Measurements from ENCODE around the gene ZNF207. TPM values are rescaled to one million over a fixed set of nuclear protein-coding genes. Genes with fewer than 3 reads are reported as not detected.
A peak's percentile ranks its signal among the peaks of the same experiment; 100 is the strongest.

The ZNF207 gene
- total and polyA plus RNA-seq, 9 of the 15 experiments (the other 6 are each of a cell fraction or from before 2014, with no cell fraction given): 123 to 370 (median 250) TPM

DNA sequence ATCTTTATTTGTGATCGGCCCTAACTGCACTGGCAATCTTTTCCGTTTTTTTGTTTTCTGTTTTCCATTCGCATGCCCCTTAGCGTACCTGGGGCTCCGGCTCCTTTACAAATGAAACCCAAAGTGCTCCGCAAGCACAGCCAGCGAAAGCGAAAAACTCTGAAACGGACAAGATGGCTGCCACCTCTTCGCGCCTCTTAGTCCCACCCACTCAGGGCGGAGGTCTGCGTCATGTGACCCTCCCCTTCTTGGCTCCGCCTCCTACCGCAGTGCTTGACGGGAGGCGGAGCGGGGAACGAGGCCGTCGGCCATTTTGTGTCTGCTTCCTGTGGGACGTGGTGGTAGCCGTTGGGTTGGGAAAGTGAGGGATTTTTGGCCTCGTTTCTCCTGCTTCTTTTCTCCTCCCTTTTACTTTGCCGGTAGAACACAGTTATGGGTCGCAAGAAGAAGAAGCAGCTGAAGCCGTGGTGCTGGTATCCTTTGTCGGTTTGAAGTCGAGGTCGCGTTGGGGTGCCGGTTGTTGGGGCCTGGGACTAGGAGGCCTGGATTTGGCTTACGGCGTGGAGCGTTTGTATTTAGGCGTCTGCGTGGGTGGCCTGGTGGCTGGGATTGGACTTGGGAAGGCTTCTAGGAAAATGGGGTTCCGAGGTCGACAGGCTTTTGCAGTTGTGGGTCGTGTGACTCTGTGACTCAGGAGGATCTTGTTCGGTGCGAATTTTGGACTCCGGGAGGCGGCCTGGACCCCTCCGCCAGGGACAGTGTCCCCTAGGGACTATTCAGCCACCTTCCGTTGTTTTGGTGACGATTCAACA, at the start of gene ZNF207 (continued):
- TF ChIP-seq CHD1 (IDR thresholded peaks at IDR 0.05; ENCODE audit: low read length): peak; percentile 92
- no peak for TF ChIP-seq SAFB2 (IDR thresholded peaks at IDR 0.05; ENCODE audit: borderline replicate concordance, low read depth, low read length, severe bottlenecking)
- no peak for TF ChIP-seq ZNF589 (CRISPR knock-in tag; IDR thresholded peaks at IDR 0.05; ENCODE audit: low read depth)
- no peak; the same call in none of the 2 replicates for TF ChIP-seq ETV1 (tag; conservative IDR thresholded peaks at IDR 0.05; ENCODE audit: low read depth)
- TF ChIP-seq, protein P1, sequence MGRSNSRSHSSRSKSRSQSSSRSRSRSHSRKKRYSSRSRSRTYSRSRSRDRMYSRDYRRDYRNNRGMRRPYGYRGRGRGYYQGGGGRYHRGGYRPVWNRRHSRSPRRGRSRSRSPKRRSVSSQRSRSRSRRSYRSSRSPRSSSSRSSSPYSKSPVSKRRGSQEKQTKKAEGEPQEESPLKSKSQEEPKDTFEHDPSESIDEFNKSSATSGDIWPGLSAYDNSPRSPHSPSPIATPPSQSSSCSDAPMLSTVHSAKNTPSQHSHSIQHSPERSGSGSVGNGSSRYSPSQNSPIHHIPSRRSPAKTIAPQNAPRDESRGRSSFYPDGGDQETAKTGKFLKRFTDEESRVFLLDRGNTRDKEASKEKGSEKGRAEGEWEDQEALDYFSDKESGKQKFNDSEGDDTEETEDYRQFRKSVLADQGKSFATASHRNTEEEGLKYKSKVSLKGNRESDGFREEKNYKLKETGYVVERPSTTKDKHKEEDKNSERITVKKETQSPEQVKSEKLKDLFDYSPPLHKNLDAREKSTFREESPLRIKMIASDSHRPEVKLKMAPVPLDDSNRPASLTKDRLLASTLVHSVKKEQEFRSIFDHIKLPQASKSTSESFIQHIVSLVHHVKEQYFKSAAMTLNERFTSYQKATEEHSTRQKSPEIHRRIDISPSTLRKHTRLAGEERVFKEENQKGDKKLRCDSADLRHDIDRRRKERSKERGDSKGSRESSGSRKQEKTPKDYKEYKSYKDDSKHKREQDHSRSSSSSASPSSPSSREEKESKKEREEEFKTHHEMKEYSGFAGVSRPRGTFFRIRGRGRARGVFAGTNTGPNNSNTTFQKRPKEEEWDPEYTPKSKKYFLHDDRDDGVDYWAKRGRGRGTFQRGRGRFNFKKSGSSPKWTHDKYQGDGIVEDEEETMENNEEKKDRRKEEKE (IDR thresholded peaks at IDR 0.05; ENCODE audit: borderline replicate concordance in 1 of 2, control insufficient read depth in 1 of 2, low read depth in 2 of 2, low read length in 1 of 2): 0 out of 4 replicates have a peak, but pooled peaks of 1 of the 2 experiments have one; percentile 20
- TF ChIP-seq E2F4 (CRISPR knock-in tag; IDR thresholded peaks at IDR 0.05; ENCODE audit: low read depth): no peak
- no peak for TF ChIP-seq ZZZ3 (IDR thresholded peaks at IDR 0.05)
- TF ChIP-seq COPS2 (conservative IDR thresholded peaks at IDR 0.05): no peak
- no peak for TF ChIP-seq PHTF2 (CRISPR knock-in tag; IDR thresholded peaks at IDR 0.05)
- TF ChIP-seq, protein P2, sequence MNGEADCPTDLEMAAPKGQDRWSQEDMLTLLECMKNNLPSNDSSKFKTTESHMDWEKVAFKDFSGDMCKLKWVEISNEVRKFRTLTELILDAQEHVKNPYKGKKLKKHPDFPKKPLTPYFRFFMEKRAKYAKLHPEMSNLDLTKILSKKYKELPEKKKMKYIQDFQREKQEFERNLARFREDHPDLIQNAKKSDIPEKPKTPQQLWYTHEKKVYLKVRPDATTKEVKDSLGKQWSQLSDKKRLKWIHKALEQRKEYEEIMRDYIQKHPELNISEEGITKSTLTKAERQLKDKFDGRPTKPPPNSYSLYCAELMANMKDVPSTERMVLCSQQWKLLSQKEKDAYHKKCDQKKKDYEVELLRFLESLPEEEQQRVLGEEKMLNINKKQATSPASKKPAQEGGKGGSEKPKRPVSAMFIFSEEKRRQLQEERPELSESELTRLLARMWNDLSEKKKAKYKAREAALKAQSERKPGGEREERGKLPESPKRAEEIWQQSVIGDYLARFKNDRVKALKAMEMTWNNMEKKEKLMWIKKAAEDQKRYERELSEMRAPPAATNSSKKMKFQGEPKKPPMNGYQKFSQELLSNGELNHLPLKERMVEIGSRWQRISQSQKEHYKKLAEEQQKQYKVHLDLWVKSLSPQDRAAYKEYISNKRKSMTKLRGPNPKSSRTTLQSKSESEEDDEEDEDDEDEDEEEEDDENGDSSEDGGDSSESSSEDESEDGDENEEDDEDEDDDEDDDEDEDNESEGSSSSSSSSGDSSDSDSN (IDR thresholded peaks at IDR 0.05; ENCODE audit: borderline replicate concordance in 1 of 2, low read depth in 2 of 2, low read length in 2 of 2): peak; percentile 19 to 71; a peak in 3 of 4 replicates
- TF ChIP-seq, protein P3, sequence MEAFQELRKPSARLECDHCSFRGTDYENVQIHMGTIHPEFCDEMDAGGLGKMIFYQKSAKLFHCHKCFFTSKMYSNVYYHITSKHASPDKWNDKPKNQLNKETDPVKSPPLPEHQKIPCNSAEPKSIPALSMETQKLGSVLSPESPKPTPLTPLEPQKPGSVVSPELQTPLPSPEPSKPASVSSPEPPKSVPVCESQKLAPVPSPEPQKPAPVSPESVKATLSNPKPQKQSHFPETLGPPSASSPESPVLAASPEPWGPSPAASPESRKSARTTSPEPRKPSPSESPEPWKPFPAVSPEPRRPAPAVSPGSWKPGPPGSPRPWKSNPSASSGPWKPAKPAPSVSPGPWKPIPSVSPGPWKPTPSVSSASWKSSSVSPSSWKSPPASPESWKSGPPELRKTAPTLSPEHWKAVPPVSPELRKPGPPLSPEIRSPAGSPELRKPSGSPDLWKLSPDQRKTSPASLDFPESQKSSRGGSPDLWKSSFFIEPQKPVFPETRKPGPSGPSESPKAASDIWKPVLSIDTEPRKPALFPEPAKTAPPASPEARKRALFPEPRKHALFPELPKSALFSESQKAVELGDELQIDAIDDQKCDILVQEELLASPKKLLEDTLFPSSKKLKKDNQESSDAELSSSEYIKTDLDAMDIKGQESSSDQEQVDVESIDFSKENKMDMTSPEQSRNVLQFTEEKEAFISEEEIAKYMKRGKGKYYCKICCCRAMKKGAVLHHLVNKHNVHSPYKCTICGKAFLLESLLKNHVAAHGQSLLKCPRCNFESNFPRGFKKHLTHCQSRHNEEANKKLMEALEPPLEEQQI (IDR thresholded peaks at IDR 0.05): no peak
- TF ChIP-seq, protein P4, sequence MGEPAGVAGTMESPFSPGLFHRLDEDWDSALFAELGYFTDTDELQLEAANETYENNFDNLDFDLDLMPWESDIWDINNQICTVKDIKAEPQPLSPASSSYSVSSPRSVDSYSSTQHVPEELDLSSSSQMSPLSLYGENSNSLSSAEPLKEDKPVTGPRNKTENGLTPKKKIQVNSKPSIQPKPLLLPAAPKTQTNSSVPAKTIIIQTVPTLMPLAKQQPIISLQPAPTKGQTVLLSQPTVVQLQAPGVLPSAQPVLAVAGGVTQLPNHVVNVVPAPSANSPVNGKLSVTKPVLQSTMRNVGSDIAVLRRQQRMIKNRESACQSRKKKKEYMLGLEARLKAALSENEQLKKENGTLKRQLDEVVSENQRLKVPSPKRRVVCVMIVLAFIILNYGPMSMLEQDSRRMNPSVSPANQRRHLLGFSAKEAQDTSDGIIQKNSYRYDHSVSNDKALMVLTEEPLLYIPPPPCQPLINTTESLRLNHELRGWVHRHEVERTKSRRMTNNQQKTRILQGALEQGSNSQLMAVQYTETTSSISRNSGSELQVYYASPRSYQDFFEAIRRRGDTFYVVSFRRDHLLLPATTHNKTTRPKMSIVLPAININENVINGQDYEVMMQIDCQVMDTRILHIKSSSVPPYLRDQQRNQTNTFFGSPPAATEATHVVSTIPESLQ (CRISPR knock-in tag; IDR thresholded peaks at IDR 0.05): no peak
- no peak for TF ChIP-seq YBX1 (IDR thresholded peaks at IDR 0.05)
